Gastrocnemius medialis (tissue), 4 donors: ENCODE measurements around the gene KRTAP5-7.

Experiments
- POLR2A ChIP-seq, 2 donors: fragments of 450-650 bp; IDR thresholded peaks; one replicate each; pipeline ENCODE4 v1.6.1; 2017; ENCODE audit warnings: antibody characterized with exemption in 2 of 2, mild to moderate bottlenecking in 2 of 2, moderate library complexity in 2 of 2
- TF ChIP-seq, protein P1 (sequence below), 5 experiments: fragments of 450-650 bp in 3 of 5; fragments of 200-600 bp in 2 of 5; sonication (generic) in 2 of 5; IDR thresholded peaks in 4 of 5; conservative IDR thresholded peaks in 1 of 5; 1 replicate in 4 of 5; 2 replicates in 1 of 5; pipeline ENCODE4 v1.5.1; 2016 to 2019; ENCODE audit warnings: antibody characterized with exemption in 5 of 5, mild to moderate bottlenecking in 3 of 5, moderate library complexity in 3 of 5

GRCh38 chr11:71542382-71542781, 15.3 kb downstream of the KRTAP5-7 start:
- TF ChIP-seq, protein P1, sequence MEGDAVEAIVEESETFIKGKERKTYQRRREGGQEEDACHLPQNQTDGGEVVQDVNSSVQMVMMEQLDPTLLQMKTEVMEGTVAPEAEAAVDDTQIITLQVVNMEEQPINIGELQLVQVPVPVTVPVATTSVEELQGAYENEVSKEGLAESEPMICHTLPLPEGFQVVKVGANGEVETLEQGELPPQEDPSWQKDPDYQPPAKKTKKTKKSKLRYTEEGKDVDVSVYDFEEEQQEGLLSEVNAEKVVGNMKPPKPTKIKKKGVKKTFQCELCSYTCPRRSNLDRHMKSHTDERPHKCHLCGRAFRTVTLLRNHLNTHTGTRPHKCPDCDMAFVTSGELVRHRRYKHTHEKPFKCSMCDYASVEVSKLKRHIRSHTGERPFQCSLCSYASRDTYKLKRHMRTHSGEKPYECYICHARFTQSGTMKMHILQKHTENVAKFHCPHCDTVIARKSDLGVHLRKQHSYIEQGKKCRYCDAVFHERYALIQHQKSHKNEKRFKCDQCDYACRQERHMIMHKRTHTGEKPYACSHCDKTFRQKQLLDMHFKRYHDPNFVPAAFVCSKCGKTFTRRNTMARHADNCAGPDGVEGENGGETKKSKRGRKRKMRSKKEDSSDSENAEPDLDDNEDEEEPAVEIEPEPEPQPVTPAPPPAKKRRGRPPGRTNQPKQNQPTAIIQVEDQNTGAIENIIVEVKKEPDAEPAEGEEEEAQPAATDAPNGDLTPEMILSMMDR (IDR thresholded peaks at IDR 0.05 in 4 of 5, conservative IDR thresholded peaks at IDR 0.05 in 1 of 5), result no peak
- TF ChIP-seq POLR2A (IDR thresholded peaks at IDR 0.05), result no peak
